Measurements from ENCODE around the gene KCNAB1.

The KCNAB1 gene

DNA sequence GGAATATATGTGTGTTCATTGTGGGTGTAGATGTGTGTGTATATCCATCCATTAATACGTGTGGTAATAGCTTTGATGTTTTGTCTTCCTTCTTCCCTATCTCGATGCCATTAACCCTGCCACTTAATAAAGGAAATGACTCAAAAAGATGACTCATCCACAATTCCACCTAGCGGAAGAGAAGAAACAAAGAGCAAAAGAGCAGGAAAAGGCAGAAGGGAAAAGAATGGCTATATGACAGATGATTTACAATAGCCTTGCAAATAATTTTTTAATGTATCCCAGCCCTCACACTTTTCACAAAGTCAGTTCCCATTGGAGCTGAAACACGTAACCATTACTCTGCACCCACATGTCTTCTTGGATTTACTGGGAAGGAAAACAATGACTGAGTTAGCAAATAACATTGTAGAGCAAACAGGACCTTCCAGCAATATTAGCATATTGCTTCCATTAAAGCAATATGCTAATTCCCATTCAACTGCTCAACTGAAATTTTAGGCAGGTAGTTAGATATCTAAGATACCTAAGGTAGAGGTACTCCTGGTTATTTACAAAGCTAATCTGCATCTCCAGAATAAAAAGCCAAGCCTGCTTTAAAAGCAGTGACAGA, 197.2 kb downstream of the KCNAB1 start:
- no peak for DNase-seq (ENCODE audit: low read depth)

DNA sequence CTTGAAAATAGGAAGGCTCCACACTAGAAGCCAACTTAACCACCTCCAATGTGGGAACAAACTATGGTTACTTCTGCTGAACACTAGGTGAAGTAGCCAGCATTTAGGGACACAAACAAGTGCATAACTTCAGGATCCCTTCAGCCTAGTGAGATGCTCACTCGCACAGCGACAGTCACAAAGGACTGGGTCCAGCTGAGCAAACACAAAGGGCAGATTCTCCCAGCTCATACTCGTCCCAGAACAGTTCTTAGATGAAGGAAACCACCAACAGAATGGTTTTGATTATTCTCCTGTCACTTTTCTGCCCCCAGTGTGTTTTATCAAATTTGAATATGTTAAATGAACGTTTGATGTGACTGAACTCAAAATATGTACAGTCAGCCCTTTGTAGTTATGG, 201.6 kb downstream of the KCNAB1 start:
- no peak for DNase-seq (ENCODE audit: low read depth)

DNA sequence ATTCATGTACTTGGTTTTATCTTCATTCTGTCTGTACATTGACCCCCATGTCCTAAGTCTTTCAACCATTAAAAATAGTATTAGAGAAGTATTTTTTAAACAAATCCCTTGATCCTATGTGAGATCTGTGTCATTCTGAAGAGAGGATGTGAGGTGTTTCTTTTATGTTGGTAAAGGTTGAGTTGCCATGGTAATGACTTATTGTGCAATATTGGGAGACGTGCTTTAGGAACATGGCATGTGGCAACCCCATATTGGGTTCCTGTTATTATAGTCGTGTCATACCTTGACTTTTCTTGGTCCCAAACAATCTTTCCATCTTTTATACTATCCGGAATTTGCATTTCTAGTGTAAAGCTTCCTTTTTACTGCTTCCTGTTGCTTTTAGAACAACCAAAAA, 203.1 kb downstream of the KCNAB1 start:
- DNase-seq (ENCODE audit: low read depth), result no peak

DNA sequence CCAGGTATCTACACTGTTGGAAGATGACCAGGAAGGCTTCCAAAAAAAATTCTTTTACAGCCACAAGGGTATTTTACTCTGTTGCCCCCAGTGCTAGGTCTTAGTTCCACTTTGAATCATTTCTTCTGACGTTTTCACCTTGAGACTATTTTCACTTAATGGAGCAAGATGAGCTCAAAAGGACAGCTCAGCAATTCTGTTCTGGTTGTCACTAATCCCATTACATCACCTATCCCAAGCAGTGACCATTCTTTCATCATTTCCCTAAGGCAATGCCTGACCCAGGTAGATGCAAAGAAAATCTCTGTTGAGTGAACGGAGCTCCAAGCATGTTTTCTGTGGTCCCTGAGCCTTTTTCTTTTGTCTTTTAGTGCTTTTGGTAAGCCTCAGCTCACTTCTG, 210.0 kb downstream of the KCNAB1 start:
- DNase-seq (ENCODE audit: low read depth), result no peak

DNA sequence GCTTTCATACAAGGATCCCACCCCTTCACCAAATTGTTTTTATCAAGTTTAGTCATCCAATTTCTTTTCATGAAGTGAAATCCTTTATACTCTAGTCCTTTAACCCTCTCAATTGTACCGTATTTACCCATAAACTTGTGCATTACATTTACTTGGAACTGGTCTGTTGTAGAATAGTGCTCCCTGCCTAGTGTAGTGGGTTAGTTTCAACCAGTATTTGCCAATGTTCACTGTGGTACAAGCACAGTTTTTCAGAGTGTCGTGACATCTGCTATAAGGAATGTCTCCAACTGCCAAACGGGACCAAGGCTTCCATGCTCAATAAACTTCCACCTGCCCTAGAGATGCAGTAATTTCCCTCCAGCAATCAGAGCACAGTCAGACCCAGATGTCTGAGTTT, 211.9 kb downstream of the KCNAB1 start:
- no peak for DNase-seq (ENCODE audit: low read depth)

DNA sequence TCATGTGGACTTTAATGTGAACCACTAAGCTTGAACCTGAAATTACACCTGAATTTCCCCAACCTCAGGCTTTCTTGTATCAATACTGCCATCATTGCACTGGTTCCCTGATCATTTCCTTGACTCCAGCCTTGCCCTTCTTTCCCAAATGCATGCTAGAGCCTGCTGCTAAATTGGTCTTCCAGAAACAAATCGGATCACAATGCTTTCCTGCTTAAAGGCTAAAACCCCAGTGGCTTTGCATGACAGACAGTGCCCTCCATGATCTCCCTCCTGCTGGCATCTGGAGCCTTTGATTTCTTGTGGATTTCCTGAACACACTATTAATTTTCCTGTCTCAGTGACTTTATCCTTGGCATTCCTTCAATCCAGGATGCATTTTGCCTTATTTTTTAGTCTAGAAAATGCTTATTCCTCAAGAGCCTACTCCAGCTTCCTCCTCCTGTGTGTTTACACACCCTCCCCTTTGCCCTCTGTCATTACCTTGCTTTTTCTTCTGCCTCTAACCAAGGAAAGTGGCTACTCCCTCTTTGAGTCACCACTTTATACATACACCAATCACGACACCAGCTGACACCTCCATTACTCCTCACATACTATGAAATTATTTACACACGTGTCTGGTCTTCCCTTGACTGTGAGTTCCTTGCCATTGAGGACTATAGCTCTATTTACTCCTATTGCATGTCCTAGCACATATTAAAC, 214.6 kb downstream of the KCNAB1 start:
- no peak for DNase-seq (ENCODE audit: low read depth)

DNA sequence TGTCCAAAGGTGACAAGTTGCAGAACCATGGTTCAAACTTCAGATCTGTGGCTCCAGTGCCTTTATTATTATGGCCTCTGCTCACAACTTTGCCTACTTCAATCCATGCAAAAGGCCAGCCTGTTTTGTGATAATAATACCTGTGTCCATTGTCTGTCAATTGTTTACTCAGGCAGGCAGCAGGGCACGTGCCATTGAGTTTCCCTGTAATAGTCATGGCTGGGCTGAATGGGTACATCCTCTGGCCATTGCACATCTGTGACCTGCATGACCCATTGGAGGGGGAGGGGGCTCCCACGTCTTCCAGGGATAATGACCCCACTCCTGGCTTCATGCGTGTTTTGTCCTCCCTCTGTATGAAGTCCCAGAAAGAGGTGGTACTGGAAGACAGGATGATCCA, 219.1 kb downstream of the KCNAB1 start:
- DNase-seq (ENCODE audit: low read depth), result no peak

- DNase-seq (ENCODE audit: low read depth), result no peak
These were observed 221.0 kb downstream of the KCNAB1 start for GRCh38 chr3:156341332-156341731.

DNA sequence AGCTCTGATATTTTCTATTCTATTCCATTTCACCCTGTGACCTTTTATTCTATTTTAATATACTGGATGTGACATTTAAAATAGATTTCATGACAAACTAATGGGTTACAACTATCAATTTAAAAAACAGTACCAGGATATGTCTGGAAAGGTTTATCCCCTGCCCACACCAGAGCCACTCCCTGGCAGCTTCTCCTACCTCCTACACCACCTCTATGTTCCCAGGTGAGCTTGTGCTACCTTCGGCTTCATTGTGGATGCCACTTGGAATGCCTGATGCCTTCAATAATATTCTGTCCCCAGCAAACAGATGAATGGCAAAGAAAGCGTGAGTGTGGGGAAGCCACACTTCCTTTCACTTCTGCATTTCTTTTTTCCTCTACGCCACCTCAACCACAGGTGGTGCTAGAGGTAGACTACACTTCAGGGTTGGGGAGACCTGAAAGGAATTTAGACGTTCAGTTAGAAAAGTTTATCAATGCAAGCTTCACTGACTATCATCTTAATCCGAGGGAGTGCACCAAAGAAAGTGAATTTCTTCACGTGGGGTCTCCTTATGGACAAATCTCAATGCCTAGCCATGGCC, 221.5 kb downstream of the KCNAB1 start:
- DNase-seq (ENCODE audit: low read depth), result no peak

DNA sequence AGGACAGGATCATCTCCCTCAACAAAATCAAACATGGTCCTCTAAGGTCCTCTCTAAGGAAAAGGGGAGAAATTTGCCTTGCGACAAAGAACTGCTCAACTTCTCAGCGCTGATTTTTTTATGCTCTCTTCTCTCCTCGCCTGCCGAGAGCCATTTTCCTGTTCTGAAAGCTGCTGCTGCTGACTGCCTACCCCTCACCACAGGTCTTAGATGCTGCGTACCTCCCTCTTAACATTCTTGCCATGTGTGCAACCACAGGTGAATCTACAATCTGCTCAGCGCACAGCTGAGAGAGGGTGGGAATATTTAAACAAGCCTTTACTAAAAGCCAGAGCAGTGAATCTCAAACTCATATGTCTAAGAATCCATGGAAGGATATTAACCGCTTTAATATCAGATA, 223.8 kb downstream of the KCNAB1 start:
- no peak for DNase-seq (ENCODE audit: low read depth)

DNA sequence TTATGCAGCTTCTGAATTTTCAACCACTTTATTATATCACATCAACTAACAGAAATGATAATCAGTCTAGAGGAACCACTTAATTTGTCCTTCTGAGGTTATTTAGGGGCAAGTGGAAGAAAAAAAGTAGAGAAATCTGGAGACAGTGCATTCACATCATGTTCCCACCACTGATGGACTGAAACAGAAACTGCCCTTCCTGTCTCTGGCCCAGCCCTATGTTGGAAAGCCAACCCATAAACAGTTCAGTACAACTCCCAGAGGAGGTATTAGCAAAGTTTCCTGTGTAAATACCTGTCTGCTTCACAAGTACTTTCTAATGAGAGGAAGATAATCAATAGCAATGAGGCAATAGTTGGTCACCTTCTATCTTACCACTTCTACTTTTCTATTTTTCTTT, 228.7 kb downstream of the KCNAB1 start:
- DNase-seq (ENCODE audit: low read depth), result no peak

DNA sequence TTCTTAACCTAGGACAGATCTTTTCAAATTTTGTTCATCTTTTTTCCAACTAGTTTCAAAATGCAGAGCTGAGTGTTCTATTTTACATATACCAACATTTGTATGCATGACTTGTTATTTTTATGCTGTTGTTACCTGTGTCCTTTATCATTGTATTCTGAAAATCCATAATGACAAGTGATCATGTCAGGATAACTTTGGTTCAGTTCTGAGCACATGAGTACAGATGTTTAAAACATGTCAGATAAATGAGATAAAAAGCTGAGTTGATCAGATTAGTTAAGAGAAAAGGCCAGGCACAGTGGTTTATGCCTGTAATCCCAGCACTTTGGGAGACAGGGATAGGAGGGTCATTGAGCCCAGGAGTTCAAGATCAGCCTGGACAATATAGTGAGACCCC, 229.6 kb downstream of the KCNAB1 start:
- no peak for DNase-seq (ENCODE audit: low read depth)

DNA sequence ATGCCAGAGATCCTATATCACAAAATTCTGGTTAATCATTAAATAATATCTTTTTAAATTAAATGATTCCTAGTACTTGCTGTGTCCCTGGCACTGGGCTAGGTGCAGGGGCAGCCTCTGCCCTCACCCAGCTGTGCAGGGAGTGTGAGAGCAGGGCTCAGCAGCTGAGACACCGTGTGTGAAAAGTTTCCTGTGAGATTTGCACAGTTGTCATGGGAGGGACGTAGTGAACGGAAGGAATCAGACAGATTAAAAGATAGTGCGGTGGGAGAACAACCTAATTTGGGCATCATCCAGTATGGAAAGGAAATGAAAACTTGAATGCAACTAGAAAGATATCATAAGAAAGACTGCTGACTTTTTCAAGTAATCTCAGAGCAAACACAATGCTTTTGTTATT, 230.4 kb downstream of the KCNAB1 start:
- DNase-seq (ENCODE audit: low read depth), result no peak

- DNase-seq (ENCODE audit: low read depth), result no peak
These were observed 231.4 kb downstream of the KCNAB1 start for GRCh38 chr3:156351783-156352182.

DNA sequence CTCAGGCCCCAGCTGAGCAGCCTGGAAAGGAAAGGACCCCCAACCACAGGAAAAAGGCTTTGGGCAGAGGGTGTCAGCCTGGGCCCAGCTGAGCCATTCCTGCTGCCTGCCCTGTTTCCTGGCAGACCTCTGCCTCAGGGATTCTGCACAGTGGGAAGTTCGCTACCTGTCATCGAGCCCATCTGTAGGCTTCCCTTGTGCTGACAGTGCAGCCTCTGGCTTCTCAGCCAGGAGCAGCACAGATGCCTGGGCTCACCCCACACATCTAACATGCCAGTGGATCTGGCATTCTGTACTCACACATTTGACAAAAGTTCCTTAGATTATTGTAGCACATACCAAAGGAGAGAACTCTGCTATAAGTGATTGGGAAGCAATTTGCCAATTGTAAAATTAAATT, 232.3 kb downstream of the KCNAB1 start:
- DNase-seq (ENCODE audit: low read depth), result no peak

DNA sequence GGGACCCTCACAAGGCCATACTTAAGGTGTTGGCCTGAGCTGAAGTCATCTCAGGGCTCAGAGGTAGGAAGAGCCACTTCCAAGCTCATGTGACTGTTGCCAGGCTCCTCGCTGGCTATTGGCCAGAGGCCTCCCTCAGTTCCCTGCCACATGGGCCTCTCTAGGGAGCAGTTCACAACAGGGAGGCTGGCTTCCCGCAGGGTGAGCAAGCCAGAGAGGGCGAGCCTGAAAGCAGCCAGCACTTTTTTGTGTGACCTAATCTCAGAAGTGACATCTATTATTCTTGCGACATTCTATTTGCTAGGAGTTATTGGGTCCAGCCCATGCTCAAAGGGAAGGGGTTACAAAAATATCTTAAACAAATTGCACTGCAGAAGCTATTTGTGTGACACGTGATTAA, 233.2 kb downstream of the KCNAB1 start:
- no peak for DNase-seq (ENCODE audit: low read depth)

DNA sequence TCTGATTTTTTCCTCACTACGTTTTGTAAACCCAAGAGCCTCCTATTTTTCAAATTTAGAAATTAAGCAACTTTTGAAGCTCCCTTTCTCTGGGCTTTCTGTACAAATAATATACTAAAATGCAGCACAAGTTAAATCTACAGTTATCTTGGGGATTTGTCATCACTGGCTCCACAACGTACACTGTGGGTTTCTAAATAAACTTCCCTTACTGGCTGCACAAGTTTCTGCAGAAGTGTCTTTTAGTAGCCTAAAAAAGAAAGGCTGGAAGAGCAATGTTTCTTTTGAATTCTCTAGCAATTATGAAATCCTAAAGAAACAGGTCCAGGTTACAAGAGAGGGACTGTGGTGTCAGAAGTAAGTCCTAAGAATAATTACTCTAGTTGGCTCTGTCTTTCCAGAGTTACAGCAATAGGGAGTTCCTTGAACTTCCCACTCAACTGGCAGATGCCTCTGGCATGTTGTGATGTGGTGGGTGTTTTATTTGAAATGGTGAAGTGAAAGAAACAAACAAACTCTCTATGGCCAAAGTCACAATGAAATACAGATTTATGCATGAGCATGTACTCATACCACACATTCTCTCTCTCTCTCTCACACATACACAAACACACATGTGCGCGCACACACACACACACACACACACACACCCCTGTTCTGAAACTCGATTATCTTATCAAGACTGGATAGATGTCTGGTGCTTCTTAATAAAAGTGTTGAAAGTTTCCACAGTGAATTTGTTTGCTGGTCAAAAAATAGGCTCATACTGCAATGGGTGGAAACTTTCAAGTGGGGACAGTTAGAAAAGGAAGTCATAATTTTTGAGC, 236.4 kb downstream of the KCNAB1 start:
- no peak for DNase-seq (ENCODE audit: low read depth)

DNA sequence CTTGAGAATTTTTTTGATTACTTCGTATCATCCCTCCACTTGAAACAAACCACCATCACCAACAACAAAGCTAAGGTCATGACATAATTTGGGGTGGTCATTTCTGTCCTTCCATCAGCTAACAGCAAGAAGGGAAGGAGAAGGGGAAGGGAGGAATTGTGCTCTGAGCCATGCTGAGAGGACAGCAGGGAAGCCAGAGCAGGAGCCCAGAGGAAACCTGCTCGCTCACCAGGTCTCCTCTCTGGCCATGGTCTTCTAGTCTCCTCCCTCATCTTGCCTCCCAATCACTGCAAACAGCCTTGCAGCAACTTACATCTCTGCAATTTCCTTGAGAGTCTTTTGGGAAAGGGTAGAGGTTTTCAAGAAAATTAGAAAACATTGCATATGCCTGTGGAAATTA, 237.9 kb downstream of the KCNAB1 start:
- DNase-seq (ENCODE audit: low read depth), result no peak

- DNase-seq (ENCODE audit: low read depth), result no peak
These were observed 239.0 kb downstream of the KCNAB1 start for GRCh38 chr3:156359368-156359767.

- no peak for DNase-seq (ENCODE audit: low read depth)
These were observed 239.7 kb downstream of the KCNAB1 start for GRCh38 chr3:156360083-156360482.

GRCh38 chr3:156360963-156361362, 240.6 kb downstream of the KCNAB1 start:
- no peak for DNase-seq (ENCODE audit: low read depth)

DNA sequence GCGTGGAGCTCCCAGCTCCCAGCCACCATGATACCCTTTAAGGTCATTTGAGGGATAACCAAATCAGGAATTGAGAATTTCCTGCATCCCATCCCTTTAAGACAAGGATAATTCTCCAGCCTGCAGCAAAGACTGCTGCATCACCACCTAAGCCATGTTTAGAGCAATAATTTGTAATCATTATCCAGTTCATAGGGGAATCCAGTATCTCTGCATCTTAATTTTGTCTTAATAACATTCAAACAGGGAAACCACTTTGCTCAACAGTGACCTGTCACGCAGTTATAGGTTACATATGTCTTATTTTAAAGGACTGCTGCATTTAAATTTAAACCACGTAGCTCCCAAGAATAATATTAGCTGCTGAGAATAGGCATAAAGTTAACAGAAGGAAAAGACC, 246.2 kb downstream of the KCNAB1 start:
- DNase-seq (ENCODE audit: low read depth), result no peak

GRCh38 chr3:156368189-156368588, 247.8 kb downstream of the KCNAB1 start:
- DNase-seq (ENCODE audit: low read depth), result no peak
